GM12892 (cell line): Measurements from ENCODE around the gene NUBPL.

Experiments
- DNase-seq: peaks from one replicate; pipeline ENCODE4 v3.0.0; 2011; ENCODE audit not compliant: insufficient read length
- FAIRE-seq: peaks from 2 replicates; lab custom pipeline; 2011; peaks lifted over from hg19 to GRCh38; lab: Jason Lieb, UNC
- POLR2A ChIP-seq: IDR thresholded peaks from 2 replicates; pipeline ENCODE4 v1.6.1; 2011; ENCODE audit warnings: low read depth, low read length, control low read depth
- POLR2AphosphoS5 ChIP-seq: IDR thresholded peaks from 2 replicates; pipeline ENCODE4 v1.6.1; 2011; ENCODE audit warnings: low read depth, low read length, control low read depth
- TAF1 ChIP-seq: IDR thresholded peaks from 2 replicates; pipeline ENCODE4 v1.6.1; 2011; ENCODE audit warnings: low read depth, mild to moderate bottlenecking, control low read depth, low read length, borderline replicate concordance

NUBPL gene

GRCh38 chr14:31897581-31898186, 336.5 kb downstream of the NUBPL start:
- DNase-seq (no peak), FAIRE-seq (no peak)
- no peak for TF ChIP-seq POLR2A
- no peak for TF ChIP-seq TAF1
- TF ChIP-seq POLR2AphosphoS5, result no peak

GRCh38 chr14:31898838-31899528, 337.8 kb downstream of the NUBPL start:
- TF ChIP-seq TAF1, result no peak
- FAIRE-seq, result no peak
- no peak for DNase-seq

GRCh38 chr14:31902002-31902401, 340.8 kb downstream of the NUBPL start:
- no peak for FAIRE-seq
- TF ChIP-seq POLR2AphosphoS5 (no peak), TAF1 (no peak), POLR2A (no peak)
- DNase-seq, result no peak

GRCh38 chr14:31902945-31903646, 341.9 kb downstream of the NUBPL start:
- TF ChIP-seq POLR2AphosphoS5 (no peak), TAF1 (no peak), POLR2A (no peak)
- FAIRE-seq (no peak), DNase-seq (no peak)

- TF ChIP-seq POLR2AphosphoS5, result no peak
- DNase-seq (no peak), FAIRE-seq (no peak)
Observed at GRCh38 chr14:31909977-31910376, 348.8 kb downstream of the NUBPL start.
